ENCODE data around the gene MIF4GD.
"Not testable (repeated sequence)": the region's sequence is repeated elsewhere in the genome, so short reads cannot be mapped to it uniquely, and the experiment has no call there.

The MIF4GD gene

GRCh38 chr17:75260641-75261335 is 10.2 kb downstream of the MIF4GD start:
- peak; percentile 40 for DNase-seq (ENCODE audit: low spot score)

DNA sequence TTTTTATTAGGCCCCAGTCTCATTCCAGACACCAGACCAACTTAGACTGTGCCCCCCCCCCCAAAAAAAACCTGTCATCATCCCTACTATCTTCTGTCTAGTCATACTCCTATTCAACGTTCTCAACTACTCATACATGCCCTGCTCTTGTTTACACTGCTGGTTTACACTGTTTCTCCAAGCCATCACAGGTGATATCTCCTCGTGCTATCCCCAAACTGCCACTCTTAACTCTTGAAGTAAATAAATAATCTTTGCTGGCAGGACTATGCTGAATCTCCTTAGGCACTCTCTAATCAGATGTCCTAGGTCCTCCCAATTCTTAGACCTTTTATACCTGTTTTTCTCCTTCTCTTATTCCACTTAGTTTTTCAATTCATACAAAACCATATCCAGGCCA is 13.8 kb downstream of the MIF4GD start:
- not testable (repeated sequence) for DNase-seq (ENCODE audit: low spot score)

- not testable (repeated sequence) for DNase-seq (ENCODE audit: low spot score)
These were observed 14.9 kb downstream of the MIF4GD start for GRCh38 chr17:75255954-75256698.

DNA sequence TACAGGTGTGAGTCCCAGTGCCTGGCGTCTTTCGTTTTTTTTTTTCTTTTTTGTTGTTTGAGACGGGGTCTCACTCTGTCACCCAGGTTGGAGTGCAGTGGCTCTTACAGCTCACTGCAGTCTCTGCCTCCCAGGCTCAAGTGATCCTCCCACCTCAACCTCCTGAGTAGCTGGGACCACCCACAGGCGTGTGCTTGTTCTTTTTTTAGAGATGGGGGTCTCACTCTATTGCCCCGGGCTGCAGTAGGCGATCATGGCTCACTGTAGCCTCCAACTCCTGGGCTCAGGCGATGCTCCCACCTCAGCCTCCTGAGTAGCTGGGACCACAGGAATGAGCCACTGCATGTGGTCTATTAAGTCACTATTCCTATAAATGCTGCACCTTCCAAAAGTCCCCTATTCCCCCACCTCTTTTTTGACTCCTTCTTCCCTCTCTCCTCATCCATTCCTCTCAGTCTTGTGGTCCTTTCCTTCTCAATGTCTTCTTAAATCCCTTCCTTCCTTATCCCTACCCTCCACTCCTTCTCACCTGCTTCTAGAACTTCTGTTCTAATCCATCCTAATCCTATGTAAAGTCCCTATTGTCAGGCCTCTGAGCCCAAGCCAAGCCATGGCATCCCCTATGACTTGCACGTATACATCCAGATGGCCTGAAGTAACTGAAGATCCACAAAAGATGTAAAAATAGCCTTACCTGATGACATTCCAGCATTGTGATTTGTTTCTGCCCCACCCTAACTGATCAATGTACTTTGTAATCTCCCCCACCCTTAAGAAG is 18.8 kb downstream of the MIF4GD start:
- DNase-seq (ENCODE audit: low spot score), result no peak

DNA sequence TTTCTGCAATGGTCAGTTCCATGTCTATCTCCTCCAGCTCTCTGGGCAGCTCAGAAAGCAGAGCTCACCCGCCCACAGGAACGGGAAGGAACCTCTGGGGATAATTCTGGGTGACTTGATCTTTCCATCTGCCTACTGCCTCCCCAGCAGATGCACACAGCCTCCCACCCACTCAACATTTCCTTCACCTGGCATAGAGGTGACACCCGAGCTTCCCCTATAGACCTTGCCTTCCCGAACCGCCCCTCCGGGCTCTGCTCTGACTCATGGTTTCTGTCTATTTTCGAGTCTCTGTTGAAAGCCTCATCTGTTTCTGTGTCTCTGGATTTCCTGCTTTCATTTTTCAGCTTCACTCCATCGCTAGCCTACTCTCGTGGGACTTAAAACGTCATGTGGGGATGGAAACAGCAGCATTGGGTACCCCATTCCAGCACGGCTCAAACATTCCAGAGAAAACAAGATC is 21.0 kb downstream of the MIF4GD start:
- DNase-seq (ENCODE audit: low spot score), result no peak

DNA sequence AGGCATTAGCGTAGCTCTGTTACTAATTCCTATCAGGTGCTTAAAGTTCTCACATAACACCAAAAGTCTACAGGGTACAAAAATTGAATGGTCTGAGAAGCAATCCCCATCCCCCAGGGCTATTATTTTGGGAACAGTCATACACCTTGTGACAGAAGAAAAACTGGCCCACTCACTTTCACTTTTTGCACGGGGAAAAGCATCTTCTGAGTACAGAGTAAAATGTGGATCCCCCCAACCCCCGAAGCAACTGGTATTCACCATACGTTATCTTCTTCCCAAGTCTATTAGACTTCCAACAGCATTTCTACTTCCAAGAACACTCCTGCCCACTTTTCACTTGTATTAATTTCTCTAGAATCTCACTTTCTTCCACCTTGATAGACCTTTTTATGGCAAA is 21.5 kb downstream of the MIF4GD start:
- DNase-seq (ENCODE audit: low spot score), result no peak

DNA sequence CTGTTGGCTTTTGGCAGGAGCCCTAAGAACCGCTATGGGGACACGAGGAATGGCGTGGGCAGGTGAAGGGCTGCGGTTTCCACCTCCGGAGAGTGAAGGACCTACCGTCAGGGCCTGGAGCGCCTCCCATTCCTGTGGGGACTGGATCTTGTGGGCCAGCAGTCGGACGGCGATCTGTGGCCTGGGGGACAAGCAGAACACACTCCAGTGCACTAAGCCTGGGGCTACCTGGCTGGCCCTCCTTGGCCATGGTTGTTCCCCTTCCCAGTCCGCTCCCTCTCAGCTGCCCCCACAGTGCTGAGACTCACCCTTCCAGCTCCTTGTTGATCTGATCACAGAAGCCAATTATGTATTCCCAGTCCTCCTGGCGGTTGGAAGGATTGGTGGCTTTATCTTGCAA is 24.6 kb downstream of the MIF4GD start:
- no peak for DNase-seq (ENCODE audit: low spot score)

DNA sequence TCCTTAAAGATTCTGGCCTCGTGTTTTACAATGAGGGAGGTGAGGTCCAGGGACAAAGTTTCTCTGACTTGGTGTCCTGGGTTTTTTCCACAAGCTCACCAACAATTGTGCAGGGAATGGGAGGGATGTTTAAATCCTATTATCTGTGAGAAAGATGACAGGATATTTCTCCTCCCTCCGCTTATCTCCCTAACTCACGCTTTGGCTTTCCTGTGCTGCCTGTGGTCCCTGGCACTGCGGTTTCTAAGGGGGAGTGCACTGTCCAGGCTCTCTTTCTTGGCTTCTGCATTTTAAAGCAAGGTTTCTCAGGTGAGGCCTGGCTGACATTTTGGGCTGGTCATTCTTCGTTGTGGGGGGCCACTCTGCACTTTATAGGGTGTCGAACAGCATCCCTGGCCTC is 26.0 kb downstream of the MIF4GD start:
- DNase-seq (ENCODE audit: low spot score), result no peak

- DNase-seq (ENCODE audit: low spot score), result no peak
These were observed 26.7 kb downstream of the MIF4GD start for GRCh38 chr17:75244133-75244866.

DNA sequence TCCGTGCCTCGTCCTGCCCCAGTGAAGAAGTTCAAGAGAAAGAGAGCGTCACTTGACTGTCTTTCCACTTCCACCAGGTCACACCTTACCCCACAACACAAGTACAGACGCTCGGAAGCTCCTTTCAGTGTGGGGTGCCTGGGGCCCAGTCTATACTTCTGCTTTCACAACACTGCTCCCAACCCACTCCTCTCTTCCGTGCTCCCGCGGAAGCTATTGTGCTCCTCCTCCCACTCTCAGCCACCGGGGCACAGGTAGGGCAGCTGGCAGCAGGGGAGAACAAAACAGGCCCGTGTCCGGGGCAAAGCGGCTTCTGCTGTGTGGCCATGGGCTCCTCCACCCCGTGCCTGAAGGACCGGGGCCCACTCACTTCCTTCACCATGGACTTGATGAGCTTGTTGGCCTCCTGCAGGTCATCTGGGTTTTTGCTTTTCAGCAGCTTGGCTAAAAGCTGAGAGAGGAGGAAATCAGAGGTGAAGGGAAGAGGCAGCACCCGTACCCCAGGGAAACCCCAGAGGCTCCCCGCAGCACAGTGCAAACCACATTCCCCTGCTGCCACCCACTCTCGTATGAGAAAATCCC is 28.5 kb downstream of the MIF4GD start:
- no peak for DNase-seq (ENCODE audit: low spot score)

DNA sequence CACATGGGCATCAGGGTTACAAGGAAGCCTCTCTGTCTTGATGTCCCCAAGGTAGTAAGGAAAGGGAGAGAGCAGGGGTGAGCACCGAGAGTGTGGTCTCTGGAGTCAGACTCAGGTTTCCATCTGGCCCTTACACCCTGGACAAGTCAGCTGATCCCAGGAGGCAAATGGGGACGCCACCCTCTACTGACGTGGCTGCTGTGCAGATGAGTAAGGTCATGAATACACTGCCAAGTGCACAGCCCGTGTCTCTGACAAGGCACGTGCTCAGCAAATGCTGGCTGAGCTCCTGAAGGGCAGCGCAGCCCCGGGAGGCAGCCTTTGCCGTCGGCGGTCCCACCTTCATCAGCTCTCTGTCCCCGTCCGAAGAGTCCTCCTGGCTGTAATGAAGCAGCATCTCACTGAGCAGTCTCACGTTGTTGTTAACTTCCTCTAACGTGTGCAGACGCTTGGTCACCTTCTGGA is 29.0 kb downstream of the MIF4GD start:
- DNase-seq (ENCODE audit: low spot score), result peak; percentile 53

DNA sequence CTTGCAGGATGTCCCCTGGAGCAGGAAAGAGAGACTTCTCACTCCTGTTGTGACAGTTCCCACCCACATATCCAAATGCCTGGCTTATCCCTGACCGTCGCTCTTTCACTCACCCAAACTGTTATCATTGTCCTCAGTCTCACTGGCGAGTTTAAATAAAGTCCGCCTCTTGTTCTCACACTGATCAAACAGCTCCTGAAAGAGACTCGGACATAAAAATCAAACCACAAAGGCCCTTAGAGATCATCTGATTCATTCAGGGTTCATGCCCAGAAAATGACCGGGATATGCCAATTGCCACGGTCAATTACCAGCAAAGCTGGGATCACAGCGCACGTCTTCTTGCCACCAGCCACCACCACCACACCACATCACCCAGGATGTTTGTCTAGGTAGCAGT is 29.5 kb downstream of the MIF4GD start:
- DNase-seq (ENCODE audit: low spot score), result no peak

DNA sequence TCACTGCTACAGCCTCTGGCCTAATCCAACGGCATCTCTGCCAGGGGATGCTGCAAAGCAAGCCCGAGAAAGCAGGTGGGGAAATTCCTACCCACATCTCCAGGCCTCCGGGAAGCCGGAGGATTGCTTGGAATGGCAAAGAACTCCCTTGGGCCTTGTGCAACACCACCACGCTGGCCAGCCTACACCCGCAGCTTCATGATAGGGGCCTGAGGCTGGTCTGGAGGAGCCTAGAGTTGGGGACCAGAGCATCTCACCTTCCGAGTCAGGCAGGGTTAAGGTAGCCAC is 29.9 kb downstream of the MIF4GD start:
- DNase-seq (ENCODE audit: low spot score), result no peak

DNA sequence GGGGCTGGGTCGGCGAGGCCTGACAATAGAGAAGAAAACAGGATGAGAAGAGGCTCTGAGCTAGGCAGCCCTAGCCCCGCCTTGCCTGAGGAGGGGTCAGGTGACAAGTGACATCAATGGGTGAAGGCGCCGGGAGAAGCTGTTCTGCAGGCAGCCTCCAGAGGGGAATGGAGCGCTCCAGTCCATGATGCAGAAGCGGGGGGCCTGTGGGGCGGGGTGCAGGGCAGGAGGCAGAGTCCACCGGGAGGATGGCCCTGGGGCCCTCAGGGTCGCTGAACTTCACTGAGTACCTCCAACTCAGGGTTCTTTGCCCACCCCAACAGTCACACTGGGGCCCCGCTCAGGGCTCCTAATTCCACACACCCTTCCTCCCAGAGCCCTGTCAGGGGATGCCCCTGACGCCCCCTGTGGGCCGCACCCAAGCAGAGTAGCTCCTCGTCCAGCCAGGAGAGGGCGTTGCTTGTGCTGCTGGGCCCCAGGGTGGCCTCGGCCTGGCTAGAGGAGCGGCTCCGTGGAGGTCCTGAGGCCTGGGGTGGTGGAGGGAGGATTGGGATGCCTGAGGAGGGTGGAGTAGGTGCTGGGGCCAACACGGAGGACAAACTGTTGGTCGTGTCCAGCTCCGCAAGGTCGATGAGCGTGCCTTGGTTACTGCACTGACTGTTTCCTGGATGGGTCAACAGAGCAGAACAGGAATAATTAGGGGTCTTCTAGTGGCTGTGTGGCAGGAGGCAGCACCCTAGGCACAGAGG is 30.5 kb downstream of the MIF4GD start:
- peak; percentile 51 for DNase-seq (ENCODE audit: low spot score)

DNA sequence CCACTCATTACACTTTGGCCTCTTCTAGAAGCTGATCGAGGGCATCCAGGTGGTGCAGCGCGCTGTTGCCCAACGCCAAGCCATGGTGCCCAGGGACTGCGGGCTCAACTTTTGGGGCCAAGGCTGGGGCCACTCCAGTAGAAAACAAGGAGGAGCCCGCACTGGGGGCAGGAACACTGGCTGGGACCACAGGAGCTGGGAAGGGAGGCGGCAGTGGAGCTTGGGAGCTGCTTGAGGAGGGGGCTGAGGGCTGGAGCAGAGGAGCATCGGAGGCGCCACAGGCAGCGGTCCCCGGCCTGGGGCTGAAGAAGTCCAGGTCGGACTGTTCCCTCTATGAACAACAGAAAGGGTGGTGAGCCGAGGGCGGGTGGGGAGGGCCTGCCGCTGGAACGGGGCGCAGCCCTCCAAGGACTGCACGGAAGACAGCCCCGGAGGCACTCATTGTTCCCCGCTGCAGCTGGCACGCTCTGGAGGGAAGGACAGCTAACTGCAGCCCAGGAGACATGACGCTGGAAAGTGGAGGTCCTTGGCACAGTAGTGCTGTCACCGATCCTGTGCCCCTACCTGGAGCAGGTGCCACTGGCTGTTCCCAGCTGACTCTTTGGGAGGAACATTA is 31.1 kb downstream of the MIF4GD start:
- no peak for DNase-seq (ENCODE audit: low spot score)

DNA sequence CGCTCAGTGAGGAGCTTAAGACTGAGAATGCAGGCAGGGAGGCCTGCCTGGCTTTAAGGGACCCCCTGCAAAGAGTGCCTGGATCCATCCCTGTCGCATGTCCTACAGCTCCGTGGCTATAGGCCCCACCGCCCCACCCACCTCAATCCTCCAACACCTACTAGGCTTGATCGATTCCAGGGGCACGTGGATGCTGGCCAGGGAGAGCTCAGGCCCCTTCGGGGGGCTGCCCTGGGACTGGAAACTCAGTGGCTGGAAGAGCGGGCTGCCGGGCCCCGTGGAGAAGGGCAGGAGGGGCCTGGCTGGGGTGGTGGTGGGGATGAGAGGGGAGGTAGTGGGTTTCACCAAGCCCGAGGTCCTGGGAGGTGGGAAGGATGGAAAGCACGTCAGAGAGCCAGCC is 31.8 kb downstream of the MIF4GD start:
- DNase-seq (ENCODE audit: low spot score), result no peak

DNA sequence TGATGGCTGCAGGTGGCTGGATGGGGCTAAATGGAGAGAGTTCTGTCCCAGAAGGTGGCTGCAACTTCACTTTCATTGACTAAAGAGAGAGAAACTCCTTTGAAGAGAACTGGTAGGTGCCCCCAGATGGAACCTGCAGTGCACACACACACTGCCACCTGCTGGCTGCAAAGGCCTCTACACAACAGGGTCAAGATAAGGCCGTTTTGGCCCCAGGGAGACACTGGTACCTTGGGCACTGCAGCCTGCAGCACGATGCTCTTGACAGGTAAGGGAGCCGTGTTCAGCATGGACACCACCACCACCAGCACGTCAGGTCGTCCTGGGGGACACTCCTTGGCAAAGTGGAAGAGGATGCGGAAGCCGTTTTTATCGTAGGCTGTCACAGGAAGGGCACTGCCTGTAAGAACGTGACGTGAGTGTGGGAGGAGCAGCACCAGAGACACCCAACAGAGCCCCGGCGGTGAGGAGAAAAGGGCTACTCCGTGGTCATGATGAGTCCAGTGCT is 32.3 kb downstream of the MIF4GD start:
- DNase-seq (ENCODE audit: low spot score), result peak; percentile 78

DNA sequence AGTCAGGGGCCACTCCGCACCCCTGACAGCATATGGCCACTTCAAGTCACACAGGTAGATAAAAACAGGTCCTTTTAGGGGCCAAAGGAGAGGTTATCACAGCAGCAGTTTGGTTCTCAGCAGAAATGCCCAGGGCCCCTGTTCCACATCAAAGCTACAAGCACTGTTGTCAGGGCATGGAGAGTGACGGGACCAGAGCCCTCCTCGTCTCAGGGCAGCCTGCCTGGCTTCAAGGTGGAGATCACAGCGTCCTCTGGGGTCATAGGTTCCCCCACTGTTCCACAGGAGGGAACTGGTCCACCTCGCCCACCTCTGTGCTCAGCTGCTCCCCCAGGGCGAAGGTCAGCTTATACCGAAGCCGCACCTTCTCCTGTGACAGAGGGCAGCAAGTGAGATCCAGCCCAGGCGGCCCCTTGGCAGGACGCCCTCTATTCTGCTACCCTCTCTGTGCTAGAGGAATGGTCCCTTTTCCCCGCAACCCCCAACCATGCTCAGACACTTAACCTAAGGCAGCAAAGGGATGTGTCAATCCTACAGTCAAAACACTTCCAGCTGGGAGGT is 32.9 kb downstream of the MIF4GD start:
- DNase-seq (ENCODE audit: low spot score), result no peak

DNA sequence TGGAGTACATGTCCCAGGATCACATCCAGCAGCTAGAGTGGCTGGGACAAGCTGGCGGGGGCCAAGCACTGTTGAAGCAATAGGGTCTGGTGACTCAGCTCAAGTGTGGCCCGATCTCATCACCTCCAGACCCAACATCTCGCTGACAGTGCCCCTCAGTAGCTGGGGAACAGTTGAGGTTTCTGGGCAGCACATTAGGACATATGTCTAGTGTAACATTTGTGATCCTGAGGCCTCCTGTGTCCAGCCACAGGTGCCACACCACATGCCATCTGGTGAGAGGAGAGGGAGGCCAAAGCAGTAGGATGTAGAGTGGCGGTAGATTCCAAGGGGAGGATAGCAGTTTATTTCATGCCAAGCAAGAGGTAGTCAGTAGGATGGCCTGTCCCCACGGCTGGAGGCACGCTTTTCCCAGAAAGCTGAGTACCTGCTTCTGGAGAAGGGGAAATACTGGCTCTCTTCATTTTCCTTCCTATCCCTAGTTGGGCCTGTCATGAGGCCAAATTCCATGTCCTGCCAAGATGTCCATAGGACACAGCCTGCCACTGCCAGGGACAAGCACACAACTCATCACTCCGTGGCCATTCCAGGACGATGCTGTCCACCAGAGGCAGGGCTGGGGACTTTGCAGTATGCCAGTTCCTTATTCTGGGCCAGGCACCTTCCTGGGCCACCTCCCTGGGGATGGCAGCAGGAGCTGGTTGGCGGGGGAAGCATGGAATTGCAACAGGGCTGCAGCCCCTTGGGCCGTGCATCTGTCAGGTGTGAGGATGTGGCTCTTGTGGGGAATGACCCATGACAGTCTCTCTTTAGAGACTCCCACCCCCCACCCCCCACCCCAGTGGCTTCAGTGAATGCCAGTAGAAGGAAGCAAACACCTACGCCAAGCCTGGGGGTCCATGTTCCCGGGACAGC is 33.7 kb downstream of the MIF4GD start:
- no peak for DNase-seq (ENCODE audit: low spot score)

Data from RKO (cell line).